ENCODE measurements around the gene DCST1. TPM values are rescaled to one million over a fixed set of nuclear protein-coding genes. Genes with fewer than 3 reads are reported as not detected.

Gene DCST1
- polyA plus RNA-seq, 3 donors: 0.05 TPM; not detected in 2

DNA sequence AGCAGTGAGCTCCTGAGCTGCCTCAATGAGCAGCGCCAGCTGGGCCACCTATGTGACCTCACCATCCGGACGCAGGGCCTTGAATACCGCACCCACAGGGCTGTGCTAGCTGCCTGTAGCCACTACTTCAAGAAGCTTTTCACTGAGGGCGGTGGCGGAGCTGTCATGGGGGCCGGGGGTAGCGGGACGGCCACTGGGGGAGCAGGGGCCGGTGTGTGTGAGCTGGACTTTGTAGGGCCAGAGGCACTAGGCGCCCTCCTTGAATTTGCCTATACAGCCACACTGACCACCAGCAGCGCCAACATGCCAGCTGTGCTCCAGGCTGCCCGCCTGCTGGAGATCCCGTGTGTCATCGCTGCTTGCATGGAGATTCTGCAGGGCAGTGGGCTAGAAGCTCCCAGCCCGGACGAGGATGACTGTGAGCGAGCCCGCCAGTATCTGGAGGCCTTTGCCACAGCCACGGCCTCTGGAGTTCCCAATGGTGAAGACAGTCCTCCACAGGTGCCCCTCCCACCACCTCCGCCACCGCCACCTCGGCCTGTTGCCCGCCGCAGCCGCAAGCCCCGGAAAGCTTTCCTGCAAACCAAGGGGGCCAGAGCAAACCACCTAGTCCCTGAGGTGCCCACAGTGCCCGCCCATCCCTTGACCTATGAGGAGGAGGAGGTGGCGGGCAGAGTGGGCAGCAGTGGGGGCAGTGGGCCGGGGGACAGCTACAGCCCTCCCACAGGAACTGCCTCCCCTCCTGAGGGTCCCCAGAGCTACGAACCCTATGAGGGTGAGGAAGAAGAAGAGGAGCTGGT is 18.7 kb upstream of the DCST1 start:
- Histone ChIP-seq H3K4me2 (replicated peaks; ENCODE audit: extremely low read depth, low read length, poor library complexity, severe bottlenecking) (no peak overlapping the region), H3K36me3 (replicated peaks in 1 of 2; ENCODE audit: control insufficient read depth in 1 of 2, insufficient read depth in 2 of 2, low read length in 2 of 2) (peaks cover 46 to 56% of the 10 kb centered on the region in 2 donors), H3K27ac (ENCODE audit: low read depth in 1 of 2, low read length in 2 of 2) (peak overlapping the region in 1 of 2 donors; percentile 12), H3K9me3 (replicated peaks in 1 of 2; ENCODE audit: control insufficient read depth in 1 of 2, insufficient read depth in 1 of 2, low read length in 2 of 2) (no peaks in the 10 kb centered on the region), H3K4me1 (ENCODE audit: control insufficient read depth in 1 of 2, insufficient read depth in 2 of 2, low read length in 2 of 2) (peaks cover 81 to 86% of the 10 kb centered on the region in 2 donors), H3K9ac (ENCODE audit: insufficient read depth, low read length, poor library complexity, severe bottlenecking) (no peak overlapping the region), H3K79me2 (ENCODE audit: insufficient read depth, low read length) (peaks cover 79% of the 10 kb centered on the region), H4K20me1 (ENCODE audit: insufficient read depth, low read length) (peaks cover 100% of the 10 kb centered on the region), H3K27me3 (ENCODE audit: control insufficient read depth in 2 of 2, insufficient read depth in 2 of 2, low read length in 2 of 2) (no peaks in the 10 kb centered on the region), H2AFZ (ENCODE audit: insufficient read depth, low read depth, low read length, poor library complexity, severe bottlenecking) (no peak overlapping the region), H3K4me3 (replicated peaks in 1 of 3; ENCODE audit: low read depth in 2 of 3, low read length in 3 of 3) (no peak overlapping the region)
- Mint-ChIP-seq H3K27me3 (ENCODE audit: low read depth in 3 of 3) (peaks cover 0 to 2% (median 0%) of the 10 kb centered on the region in 3 donors), H3K9me3 (peaks cover 0 to 2% (median 0%) of the 10 kb centered on the region in 7 donors), H3K4me1 (peaks cover 78% of the 10 kb centered on the region), H3K27ac (no peak overlapping the region), H3K36me3 (peaks cover 43 to 70% of the 10 kb centered on the region in 2 donors), H3K4me3 (no peak overlapping the region)
- 96% methylated on average over 12 of the region's 31 CpGs for WGBS (ENCODE audit: insufficient coverage)
- TF ChIP-seq, protein P1, sequence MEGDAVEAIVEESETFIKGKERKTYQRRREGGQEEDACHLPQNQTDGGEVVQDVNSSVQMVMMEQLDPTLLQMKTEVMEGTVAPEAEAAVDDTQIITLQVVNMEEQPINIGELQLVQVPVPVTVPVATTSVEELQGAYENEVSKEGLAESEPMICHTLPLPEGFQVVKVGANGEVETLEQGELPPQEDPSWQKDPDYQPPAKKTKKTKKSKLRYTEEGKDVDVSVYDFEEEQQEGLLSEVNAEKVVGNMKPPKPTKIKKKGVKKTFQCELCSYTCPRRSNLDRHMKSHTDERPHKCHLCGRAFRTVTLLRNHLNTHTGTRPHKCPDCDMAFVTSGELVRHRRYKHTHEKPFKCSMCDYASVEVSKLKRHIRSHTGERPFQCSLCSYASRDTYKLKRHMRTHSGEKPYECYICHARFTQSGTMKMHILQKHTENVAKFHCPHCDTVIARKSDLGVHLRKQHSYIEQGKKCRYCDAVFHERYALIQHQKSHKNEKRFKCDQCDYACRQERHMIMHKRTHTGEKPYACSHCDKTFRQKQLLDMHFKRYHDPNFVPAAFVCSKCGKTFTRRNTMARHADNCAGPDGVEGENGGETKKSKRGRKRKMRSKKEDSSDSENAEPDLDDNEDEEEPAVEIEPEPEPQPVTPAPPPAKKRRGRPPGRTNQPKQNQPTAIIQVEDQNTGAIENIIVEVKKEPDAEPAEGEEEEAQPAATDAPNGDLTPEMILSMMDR (IDR thresholded peaks at IDR 0.05): no peak
- intact Hi-C loops (cut with micrococcal nuclease): loop anchor here in 1 of 2 donors (5.0 kb wide), 2 partner anchors 33 to 53 kb away; partner anchors contain the start of genes FLAD1 and PYGO2
- no peak for DNase-seq

DNA sequence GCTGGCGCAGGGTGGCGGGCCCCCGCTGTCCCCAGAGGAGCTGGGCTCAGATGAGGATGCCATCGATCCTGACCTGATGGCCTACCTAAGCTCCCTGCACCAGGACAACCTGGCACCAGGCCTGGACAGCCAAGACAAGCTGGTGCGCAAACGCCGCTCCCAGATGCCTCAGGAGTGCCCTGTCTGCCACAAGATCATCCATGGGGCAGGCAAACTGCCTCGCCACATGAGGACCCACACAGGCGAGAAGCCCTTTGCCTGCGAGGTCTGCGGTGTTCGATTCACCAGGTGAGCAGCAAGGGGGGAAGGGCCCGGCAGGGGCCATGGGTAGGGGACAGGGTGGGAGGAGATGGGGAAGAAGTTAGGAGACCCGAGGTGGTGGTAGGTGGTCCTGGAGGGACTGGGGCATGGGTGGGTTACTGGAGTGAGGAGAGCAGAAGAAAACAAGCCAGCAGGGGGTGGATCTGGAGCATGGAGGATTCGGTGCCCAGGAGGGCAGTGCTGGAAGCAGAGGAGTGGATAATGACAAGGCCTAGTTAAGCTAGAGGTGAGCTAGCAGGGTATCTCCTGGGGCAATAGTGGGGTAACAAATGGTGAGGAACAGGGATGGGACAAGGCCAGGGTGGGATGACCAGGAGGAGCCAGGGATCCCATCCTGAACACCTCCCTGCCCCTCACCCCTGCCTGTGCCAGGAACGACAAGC is 17.9 kb upstream of the DCST1 start:
- intact Hi-C loops (cut with micrococcal nuclease): loop anchor here (2.0 to 5.0 kb wide), 4 partner anchors 13 to 53 kb away; partner anchors contain the start of genes FLAD1 (in 1 of the 2), PYGO2 (in 1 of the 2) and ZBTB7B (in 1 of the 2)
- Histone ChIP-seq H3K27me3 (ENCODE audit: control insufficient read depth in 2 of 2, insufficient read depth in 2 of 2, low read length in 2 of 2) (no peaks in the 10 kb centered on the region), H2AFZ (ENCODE audit: insufficient read depth, low read depth, low read length, poor library complexity, severe bottlenecking) (no peak overlapping the region), H3K9ac (ENCODE audit: insufficient read depth, low read length, poor library complexity, severe bottlenecking) (no peak overlapping the region), H3K4me1 (ENCODE audit: control insufficient read depth in 1 of 2, insufficient read depth in 2 of 2, low read length in 2 of 2) (peaks cover 73 to 78% of the 10 kb centered on the region in 2 donors), H3K9me3 (replicated peaks in 1 of 2; ENCODE audit: control insufficient read depth in 1 of 2, insufficient read depth in 1 of 2, low read length in 2 of 2) (no peaks in the 10 kb centered on the region), H3K4me2 (replicated peaks; ENCODE audit: extremely low read depth, low read length, poor library complexity, severe bottlenecking) (peak overlapping the region; percentile 78), H3K27ac (ENCODE audit: low read depth in 1 of 2, low read length in 2 of 2) (peak overlapping the region in 1 of 2 donors; percentile 56), H4K20me1 (ENCODE audit: insufficient read depth, low read length) (peaks cover 99% of the 10 kb centered on the region), H3K4me3 (replicated peaks in 1 of 3; ENCODE audit: low read depth in 2 of 3, low read length in 3 of 3) (peak overlapping the region in 1 of 3 experiments; percentile 68), H3K36me3 (replicated peaks in 1 of 2; ENCODE audit: control insufficient read depth in 1 of 2, insufficient read depth in 2 of 2, low read length in 2 of 2) (peaks cover 46 to 56% of the 10 kb centered on the region in 2 donors), H3K79me2 (ENCODE audit: insufficient read depth, low read length) (peaks cover 71% of the 10 kb centered on the region)
- TF ChIP-seq, protein P1 (IDR thresholded peaks at IDR 0.05): no peak
- Mint-ChIP-seq H3K4me3 (peak overlapping the region in 1 of 2 donors; percentile 26), H3K36me3 (peaks cover 43 to 68% of the 10 kb centered on the region in 2 donors), H3K27ac (peak overlapping the region; percentile 33 to 92 (median 72)), H3K27me3 (ENCODE audit: low read depth in 3 of 3) (peaks cover 0 to 2% (median 0%) of the 10 kb centered on the region in 3 donors), H3K4me1 (peaks cover 73% of the 10 kb centered on the region), H3K9me3 (peaks cover 0 to 2% (median 0%) of the 10 kb centered on the region in 7 donors)
- 87% methylated on average over 16 of the region's 16 CpGs for WGBS (ENCODE audit: insufficient coverage)
- DNase-seq: no peak

All from CD14-positive monocyte (primary cell).